ENCODE measurements around the gene MTF2. TPM values are rescaled to one million over a fixed set of nuclear protein-coding genes. Genes with fewer than 3 reads are reported as not detected.

The MTF2 gene
- total RNA-seq, 1 donor, result 31.1 TPM

DNA sequence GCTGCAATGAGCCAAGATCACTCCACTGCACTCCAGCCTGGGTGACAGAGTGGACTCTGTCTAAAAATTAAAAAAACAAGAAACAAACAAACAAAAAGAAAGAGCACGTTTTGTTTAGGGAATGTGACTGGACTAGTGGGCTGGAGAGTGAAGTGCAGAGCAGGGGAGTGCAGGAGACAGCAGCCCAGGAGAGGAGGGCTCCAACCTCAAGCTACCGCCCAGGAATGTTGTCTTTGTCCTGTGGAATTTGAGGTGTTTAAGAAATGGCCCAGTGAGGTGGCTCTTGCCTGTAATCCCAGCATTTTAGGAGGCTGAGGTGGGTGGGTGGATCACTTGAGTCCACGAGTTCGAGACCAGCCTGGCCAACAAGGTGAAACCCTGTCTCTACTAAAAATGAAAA is 42.4 kb upstream of the MTF2 start:
- DNase-seq (ENCODE audit: low read depth), result no peak
- TF ChIP-seq CTCF (IDR thresholded peaks at IDR 0.05; ENCODE audit: insufficient read depth, low read depth, low read length), result no peak
- no peak overlapping the region for H3K4me3 ChIP-seq (ENCODE audit: low read depth, low read length)

DNA sequence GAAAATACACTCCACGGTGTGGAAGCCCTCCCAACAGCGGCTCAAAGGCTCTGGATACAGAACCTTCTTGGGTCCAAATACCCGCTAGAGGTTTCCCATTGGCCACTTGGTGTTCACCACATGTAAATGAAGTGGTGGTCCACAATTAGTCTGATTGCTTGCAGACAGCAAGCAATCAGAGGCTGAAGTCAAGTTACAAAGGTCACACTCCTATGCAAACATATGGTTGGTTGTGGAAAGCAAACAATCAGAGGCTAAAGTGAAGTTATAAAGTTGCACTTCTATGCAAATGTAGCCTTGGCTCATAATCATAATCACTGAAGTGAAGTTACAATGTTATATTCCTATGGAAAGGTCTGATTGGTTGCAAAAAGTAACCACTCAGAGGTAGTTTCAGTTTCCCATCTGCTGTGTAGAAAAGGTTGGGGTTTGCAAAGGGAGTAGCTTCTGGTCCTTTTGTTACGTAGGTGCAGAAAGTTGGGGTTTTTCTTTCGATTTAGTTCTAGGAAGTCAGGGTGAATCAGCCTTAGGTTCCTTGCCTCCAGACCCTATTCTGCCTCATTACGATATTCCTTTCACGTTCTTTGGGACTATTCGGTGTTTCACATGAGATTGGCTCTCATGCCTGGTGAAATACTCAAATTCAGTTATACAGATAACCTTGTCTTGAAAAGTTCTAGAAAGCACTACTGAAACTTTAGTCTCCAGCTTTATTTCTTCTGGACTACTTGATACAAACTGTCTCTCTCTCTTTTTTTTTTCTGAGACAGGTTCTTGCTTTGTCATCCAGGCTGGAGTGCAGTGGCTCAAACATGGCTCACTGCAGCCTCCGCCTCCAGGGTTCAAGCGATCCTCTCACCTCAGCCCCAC is 36.7 kb upstream of the MTF2 start:
- no peak for DNase-seq (ENCODE audit: low read depth)
- no peak for TF ChIP-seq CTCF (IDR thresholded peaks at IDR 0.05; ENCODE audit: insufficient read depth, low read depth, low read length)
- H3K4me3 ChIP-seq (ENCODE audit: low read depth, low read length), result no peak overlapping the region

GRCh38 chr1:93043057-93043557 is 36.0 kb upstream of the MTF2 start:
- no peak overlapping the region for H3K4me3 ChIP-seq (ENCODE audit: low read depth, low read length)
- TF ChIP-seq CTCF (IDR thresholded peaks at IDR 0.05; ENCODE audit: insufficient read depth, low read depth, low read length), result no peak
- no peak for DNase-seq (ENCODE audit: low read depth)

DNA sequence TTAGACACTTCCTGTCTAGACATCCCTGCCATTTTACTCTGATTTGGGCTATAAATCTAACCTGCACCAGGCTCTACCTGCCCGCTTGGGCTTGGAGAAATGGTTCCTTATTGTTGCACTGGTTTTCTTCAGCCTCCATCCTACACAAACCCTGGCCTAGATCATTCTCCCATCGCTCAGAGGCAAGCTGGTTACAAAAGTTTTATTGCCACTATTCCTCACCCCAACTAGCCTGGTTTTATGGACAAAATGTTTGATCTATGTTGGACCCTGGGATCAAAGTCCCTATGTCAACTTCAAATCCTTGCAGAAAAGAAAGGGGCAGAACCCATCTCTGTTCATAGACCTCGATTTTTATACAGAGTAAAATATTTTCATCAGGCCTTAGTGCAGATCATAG is 31.5 kb upstream of the MTF2 start:
- no peak for TF ChIP-seq CTCF (IDR thresholded peaks at IDR 0.05; ENCODE audit: insufficient read depth, low read depth, low read length)
- no peak overlapping the region for H3K4me3 ChIP-seq (ENCODE audit: low read depth, low read length)
- no peak for DNase-seq (ENCODE audit: low read depth)

- TF ChIP-seq CTCF (IDR thresholded peaks at IDR 0.05; ENCODE audit: insufficient read depth, low read depth, low read length), result no peak
- no peak for DNase-seq (ENCODE audit: low read depth)
- no peak overlapping the region for H3K4me3 ChIP-seq (ENCODE audit: low read depth, low read length)
Measured at GRCh38 chr1:93051961-93052360, 27.1 kb upstream of the MTF2 start.

GRCh38 chr1:93056214-93056613 is 22.9 kb upstream of the MTF2 start:
- DNase-seq (ENCODE audit: low read depth), result peak; percentile 45
- TF ChIP-seq CTCF (IDR thresholded peaks at IDR 0.05; ENCODE audit: insufficient read depth, low read depth, low read length), result no peak
- no peak overlapping the region for H3K4me3 ChIP-seq (ENCODE audit: low read depth, low read length)
